Epithelial cell of esophagus (primary cell): ENCODE results near the gene CDCA4.

ENCODE experiments used
- DNase-seq: peaks from one replicate; pipeline ENCODE4 v3.0.0; 2010; ENCODE audit warnings: low read depth
- H3K4me3 ChIP-seq: 2 replicates; pipeline ENCODE4 v1.5.1; 2011; ENCODE audit warnings: mild to moderate bottlenecking, low read length, control low read depth
- TF ChIP-seq, protein P1 (sequence below): IDR thresholded peaks from 2 replicates; pipeline ENCODE4 v1.5.1; 2011; ENCODE audit warnings: low read depth, mild to moderate bottlenecking, low read length, control low read depth, inconsistent platforms; ENCODE audit not compliant: insufficient read depth; ENCODE audit errors: missing control alignments

The CDCA4 gene

DNA sequence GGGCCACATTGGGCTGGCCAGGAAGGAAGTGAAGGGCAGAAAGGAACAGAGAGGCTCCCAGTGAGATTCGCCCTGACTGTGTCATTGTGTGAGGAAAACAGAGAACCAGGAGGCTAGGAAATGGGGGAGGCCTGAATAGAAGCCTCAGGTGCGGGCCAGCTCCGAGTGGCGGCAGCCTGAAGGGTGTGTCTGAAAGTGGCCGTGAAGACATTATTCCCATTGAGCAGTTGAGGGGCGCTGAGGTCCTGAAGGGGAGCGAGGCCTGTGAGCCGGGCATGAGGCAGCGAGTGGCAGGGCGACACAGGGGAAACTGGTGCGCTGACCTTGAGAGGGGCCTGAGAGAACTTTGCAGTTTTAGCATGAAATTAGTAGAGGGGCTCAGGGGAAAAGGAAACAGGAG is 28.4 kb downstream of the CDCA4 start:
- no peak overlapping the region for H3K4me3 ChIP-seq
- DNase-seq, result no peak
- TF ChIP-seq, protein P1, sequence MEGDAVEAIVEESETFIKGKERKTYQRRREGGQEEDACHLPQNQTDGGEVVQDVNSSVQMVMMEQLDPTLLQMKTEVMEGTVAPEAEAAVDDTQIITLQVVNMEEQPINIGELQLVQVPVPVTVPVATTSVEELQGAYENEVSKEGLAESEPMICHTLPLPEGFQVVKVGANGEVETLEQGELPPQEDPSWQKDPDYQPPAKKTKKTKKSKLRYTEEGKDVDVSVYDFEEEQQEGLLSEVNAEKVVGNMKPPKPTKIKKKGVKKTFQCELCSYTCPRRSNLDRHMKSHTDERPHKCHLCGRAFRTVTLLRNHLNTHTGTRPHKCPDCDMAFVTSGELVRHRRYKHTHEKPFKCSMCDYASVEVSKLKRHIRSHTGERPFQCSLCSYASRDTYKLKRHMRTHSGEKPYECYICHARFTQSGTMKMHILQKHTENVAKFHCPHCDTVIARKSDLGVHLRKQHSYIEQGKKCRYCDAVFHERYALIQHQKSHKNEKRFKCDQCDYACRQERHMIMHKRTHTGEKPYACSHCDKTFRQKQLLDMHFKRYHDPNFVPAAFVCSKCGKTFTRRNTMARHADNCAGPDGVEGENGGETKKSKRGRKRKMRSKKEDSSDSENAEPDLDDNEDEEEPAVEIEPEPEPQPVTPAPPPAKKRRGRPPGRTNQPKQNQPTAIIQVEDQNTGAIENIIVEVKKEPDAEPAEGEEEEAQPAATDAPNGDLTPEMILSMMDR, result no peak

DNA sequence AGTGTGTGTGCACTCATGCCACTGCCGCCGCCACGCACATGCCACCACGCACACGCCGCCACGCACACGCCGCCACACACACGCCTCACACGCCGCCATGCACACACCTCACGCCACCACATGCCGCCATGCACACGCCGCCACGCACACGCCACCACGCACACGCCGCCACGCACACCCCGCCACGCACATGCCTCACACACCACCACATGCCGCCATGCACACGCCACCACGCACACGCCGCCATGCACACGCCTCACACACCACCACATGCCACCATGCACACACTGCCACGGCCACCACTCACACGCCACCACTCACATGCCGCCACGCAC is 29.0 kb downstream of the CDCA4 start:
- TF ChIP-seq, protein P1, result no peak
- H3K4me3 ChIP-seq, result no peak overlapping the region
- no peak for DNase-seq

DNA sequence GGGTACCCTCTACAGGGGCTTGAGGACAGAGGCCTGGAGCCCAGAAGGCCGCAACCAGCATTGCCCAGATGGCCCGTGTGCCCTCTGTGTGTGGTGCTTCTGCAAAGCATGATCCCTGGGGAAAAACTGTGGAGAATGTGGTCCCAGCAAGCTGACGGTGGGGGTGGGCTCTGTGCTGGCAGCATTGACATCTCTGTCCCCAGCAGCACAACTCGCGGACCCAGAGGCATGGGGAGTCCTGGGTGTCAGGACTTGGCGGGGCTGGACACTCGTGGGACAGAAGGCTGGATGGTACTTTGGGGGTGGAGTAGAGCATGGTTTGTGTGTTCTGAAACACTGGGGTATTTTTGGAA is 31.0 kb downstream of the CDCA4 start:
- H3K4me3 ChIP-seq, result no peak overlapping the region
- no peak for DNase-seq
- TF ChIP-seq, protein P1, result no peak

DNA sequence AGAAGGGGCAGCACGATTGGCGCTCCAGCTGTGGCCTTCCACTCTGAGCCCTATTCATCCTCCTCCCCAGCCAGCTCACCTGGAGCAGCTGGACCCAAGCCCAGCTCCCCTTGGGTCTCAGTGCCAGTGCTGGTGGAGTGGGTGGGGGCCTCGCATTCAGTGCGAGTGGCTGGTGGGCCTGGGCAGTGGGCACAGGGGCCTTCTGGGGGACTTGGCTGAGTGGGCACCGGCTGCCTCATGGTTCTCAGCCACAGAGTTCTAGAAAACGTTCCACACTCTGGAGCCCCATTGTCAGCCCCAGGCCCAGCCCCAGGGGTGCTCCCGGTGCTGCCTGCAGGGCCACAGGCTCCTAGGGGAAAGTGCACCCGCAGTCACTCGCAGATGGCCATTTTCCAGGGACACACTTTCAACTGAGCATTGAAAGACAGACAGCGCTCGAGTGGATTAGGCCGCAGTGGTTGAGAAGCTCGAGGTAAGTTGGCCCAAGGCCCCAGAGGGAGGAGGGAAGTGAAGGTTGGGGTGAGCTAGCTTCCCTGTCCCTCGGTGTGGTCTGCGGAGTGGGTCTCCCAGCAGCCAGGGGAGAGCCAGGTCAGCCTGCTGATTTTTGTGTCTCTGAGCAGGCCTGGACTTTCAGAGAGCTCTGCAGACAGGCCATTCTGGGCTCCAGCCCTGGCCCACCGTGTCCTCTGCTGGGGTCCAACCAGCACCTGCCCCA is 31.5 kb downstream of the CDCA4 start:
- no peak overlapping the region for H3K4me3 ChIP-seq
- no peak for DNase-seq
- TF ChIP-seq, protein P1, result no peak

DNA sequence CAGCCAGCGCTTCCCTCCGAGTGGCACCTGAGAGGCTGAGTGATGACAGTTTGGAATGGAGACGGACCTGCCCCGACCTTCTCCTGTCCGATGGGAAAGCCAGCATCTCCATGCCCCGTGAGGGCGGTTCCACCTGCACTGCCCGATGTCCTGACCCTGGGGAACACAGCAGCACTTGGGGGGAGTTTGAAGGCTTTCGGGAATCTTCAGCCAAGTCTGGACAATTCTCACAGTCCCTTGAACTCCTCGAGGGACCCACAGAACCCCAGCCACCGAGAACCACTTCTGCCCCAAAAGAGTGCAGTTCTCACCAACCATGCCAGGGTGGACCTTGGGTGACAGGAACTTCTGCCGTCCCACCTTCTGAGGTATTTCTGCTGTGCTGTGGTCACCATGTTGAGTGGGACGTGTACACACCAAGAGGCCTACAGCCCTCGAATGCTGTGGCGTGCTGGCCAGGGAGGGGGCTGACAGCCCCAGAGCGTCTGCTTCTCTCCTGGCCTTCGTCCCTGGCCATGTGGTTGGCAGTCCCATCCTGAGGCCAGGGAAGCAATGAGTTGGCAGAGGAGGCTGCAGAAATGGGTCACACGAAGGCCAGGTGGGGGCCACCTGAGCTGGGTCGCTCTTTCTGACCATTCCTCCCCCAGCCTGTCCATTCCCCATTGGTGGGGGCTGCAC is 34.3 kb downstream of the CDCA4 start:
- peak overlapping the region; percentile 65 for H3K4me3 ChIP-seq
- TF ChIP-seq, protein P1, result no peak
- no peak for DNase-seq

DNA sequence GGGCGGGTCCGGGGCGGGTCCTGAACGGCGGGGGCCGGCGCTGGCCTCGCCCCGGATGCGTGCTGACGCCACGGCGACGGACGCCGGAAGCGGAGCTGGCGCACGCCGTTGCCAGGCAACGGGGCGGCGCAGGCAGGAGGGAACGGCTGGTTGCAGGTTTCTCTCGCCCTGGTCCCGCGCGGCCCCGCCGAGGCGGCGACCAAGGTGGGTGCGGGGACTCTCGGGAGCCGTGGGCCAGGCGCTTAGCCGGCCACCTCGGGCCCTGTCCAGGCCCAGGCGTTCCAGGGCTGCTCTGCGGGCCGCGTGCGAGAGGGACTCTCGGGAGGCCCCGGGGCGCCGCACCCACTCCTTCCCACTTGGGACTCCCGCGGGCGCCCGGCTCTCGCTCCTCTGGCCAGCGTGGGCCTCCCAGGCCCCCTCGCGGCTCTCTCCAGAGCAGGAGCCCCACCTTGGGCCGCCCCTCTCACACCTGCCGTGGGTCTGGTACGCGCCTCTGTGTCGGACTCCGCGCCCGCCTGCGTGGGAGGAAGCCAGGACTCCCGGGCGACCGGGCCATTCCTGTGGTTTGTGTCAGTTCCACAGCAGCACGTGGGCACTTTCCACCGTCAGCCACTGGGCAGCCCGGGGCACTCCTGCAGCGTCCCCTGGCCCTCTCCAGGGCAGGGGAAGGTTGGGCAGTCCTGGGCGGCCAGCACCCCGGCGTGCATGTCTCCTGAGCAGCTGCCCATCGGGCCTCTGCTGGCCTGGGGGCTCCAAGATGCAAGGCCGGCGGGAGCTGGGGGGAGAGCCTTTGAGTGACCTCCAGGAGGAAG is 35.0 kb downstream of the CDCA4 start, which contains the start of gene CLBA1:
Gene CLBA1, plus strand, starts transcription at position 114 of the 812 bp plus-strand sequence. Its CDS starts 644 bp downstream, at position 758.
- H3K4me3 ChIP-seq, result peak within 1 kb of the TSS; percentile 65
- TF ChIP-seq, protein P1, result no peak

More for the DNA sequence above, 35.0 kb downstream of the CDCA4 start, which contains the start of gene CLBA1:
- DNase-seq, result peak; percentile 93
